Measurements from ENCODE around the gene CAMK2D.

Gene CAMK2D

GRCh38 chr4:113438596-113438995 lies 322.9 kb downstream of the CAMK2D start:
- POLR2A ChIA-PET, result interaction anchor here (0.6 kb wide), 1 partner anchor 324 kb away, joined by 3 read pairs; no protein-coding TSS in a partner anchor
- no peak for DNase-seq (ENCODE audit: low read depth, low spot score)
- no peak overlapping the region for H3K4me3 ChIP-seq (ENCODE audit: low read depth, low read length)
- CTCF ChIA-PET, result no interaction called here
- TF ChIP-seq CTCF (IDR thresholded peaks at IDR 0.05; ENCODE audit: insufficient read depth, low read length, missing control alignments), result no peak

- no peak for DNase-seq (ENCODE audit: low read depth, low spot score)
- H3K4me3 ChIP-seq (ENCODE audit: low read depth, low read length), result no peak overlapping the region
- TF ChIP-seq CTCF (IDR thresholded peaks at IDR 0.05; ENCODE audit: insufficient read depth, low read length, missing control alignments), result no peak
- CTCF ChIA-PET, result no interaction called here
- POLR2A ChIA-PET, result no interaction called here
These were observed 324.4 kb downstream of the CAMK2D start for GRCh38 chr4:113437129-113437528.

GRCh38 chr4:113436360-113436759 lies 325.2 kb downstream of the CAMK2D start:
- no peak for DNase-seq (ENCODE audit: low read depth, low spot score)
- POLR2A ChIA-PET, result interaction anchor here (0.7 kb wide), 1 partner anchor 915 kb away, joined by 3 read pairs; no protein-coding TSS in a partner anchor
- H3K4me3 ChIP-seq (ENCODE audit: low read depth, low read length), result no peak overlapping the region
- CTCF ChIA-PET, result no interaction called here
- TF ChIP-seq CTCF (IDR thresholded peaks at IDR 0.05; ENCODE audit: insufficient read depth, low read length, missing control alignments), result no peak

- TF ChIP-seq CTCF (IDR thresholded peaks at IDR 0.05; ENCODE audit: insufficient read depth, low read length, missing control alignments), result no peak
- ChIA-PET POLR2A (interaction anchor here (0.7 kb wide), 1 partner anchor 915 kb away, joined by 3 read pairs; no protein-coding TSS in a partner anchor), CTCF (no interaction called here)
- DNase-seq (ENCODE audit: low read depth, low spot score), result no peak
- no peak overlapping the region for H3K4me3 ChIP-seq (ENCODE audit: low read depth, low read length)
These were observed 325.6 kb downstream of the CAMK2D start for GRCh38 chr4:113435893-113436292.

- ChIA-PET POLR2A (no interaction called here), CTCF (interaction anchor here (1.5 kb wide), 1 partner anchor 39 kb away, joined by 4 read pairs; no protein-coding TSS in a partner anchor)
- no peak for DNase-seq (ENCODE audit: low read depth, low spot score)
- no peak overlapping the region for H3K4me3 ChIP-seq (ENCODE audit: low read depth, low read length)
- TF ChIP-seq CTCF (IDR thresholded peaks at IDR 0.05; ENCODE audit: insufficient read depth, low read length, missing control alignments), result no peak
These were observed 327.3 kb downstream of the CAMK2D start for GRCh38 chr4:113434247-113434587.

GRCh38 chr4:113433536-113434246 lies 327.8 kb downstream of the CAMK2D start:
- CTCF ChIA-PET, result interaction anchor here (1.5 kb wide), 1 partner anchor 38 kb away, joined by 4 read pairs; no protein-coding TSS in a partner anchor
- H3K4me3 ChIP-seq (ENCODE audit: low read depth, low read length), result no peak overlapping the region
- no peak for TF ChIP-seq CTCF (IDR thresholded peaks at IDR 0.05; ENCODE audit: insufficient read depth, low read length, missing control alignments)
- no peak for DNase-seq (ENCODE audit: low read depth, low spot score)
- POLR2A ChIA-PET, result interaction anchor here (0.6 kb wide), 1 partner anchor 762 kb away, joined by 3 read pairs; no protein-coding TSS in a partner anchor
